ENCODE results near the gene FLVCR2. TPM values are rescaled to one million over a fixed set of nuclear protein-coding genes. Genes with fewer than 3 reads are reported as not detected.

The FLVCR2 gene
- polyA plus RNA-seq, 1 of the 3 experiments (the other 2 are of a cell fraction), result 0.05 TPM

DNA sequence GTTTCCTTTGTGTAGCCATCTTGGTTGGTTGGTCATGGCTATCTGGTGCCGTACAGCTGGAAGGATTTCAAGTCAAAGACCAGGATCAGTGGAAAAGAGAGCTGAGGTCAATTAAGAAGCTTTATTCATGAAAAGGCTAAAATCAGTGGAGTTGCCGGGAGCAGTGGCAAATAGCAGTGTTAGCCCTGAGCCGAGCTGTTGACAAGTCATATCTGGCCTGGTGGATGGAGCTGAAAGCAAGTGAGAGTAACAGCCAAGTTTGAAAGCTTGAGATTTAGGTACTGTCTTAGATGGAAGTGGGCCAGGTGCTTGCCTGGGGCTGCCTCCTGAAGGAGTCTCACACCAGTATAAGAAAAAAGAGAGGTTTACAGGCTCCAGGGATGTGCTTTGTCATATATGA is 47.2 kb upstream of the FLVCR2 start:
- Histone ChIP-seq H3K4me3 (ENCODE audit: low read depth in 2 of 2, low read length in 1 of 2) (no peak overlapping the region), H3K4me1 (ENCODE audit: control insufficient read depth in 1 of 2, insufficient read depth in 2 of 2, low read depth in 1 of 2, low read length in 1 of 2) (peaks cover 0 to 9% of the 10 kb centered on the region in 2 experiments; a peak in 1 of 4 replicates), H3K4me2 (no peak overlapping the region), H3K9me2 (no peaks in the 10 kb centered on the region), H4K20me1 (ENCODE audit: insufficient read depth) (no peaks in the 10 kb centered on the region), H3K9me3 (no peaks in the 10 kb centered on the region), H3F3A (replicated peaks; ENCODE audit: insufficient read depth) (peaks cover 6% of the 10 kb centered on the region), H3K27me3 (ENCODE audit: insufficient read depth) (no peaks in the 10 kb centered on the region), H3K79me2 (ENCODE audit: insufficient read depth) (no peaks in the 10 kb centered on the region), H3K9ac (no peak overlapping the region), H2AFZ (ENCODE audit: low read depth) (no peak overlapping the region), H3K27ac (ENCODE audit: low read depth in 2 of 2, low read length in 1 of 2) (no peak overlapping the region), H3K36me3 (replicated peaks in 1 of 2; ENCODE audit: control insufficient read depth in 1 of 2, insufficient read depth in 2 of 2, low read length in 1 of 2) (no peaks in the 10 kb centered on the region)
- POLR2A ChIA-PET, result no interaction called here
- CTCF ChIA-PET, result interaction anchor here (0.6 to 1.8 kb wide), 3 partner anchors 12 to 1472 kb away, joined by 4 to 5 read pairs (median 4); no protein-coding TSS in a partner anchor
- no peak for DNase-seq
- 87% methylated on average over 3 of the region's 3 CpGs for WGBS (ENCODE audit: low lambda C conversion rate)
- TF ChIP-seq TAF1 (IDR thresholded peaks at IDR 0.05; ENCODE audit: borderline replicate concordance, low read depth, low read length), result no peak
- no peak for TF ChIP-seq JUND (IDR thresholded peaks at IDR 0.05)
- no peak for TF ChIP-seq MEF2A (IDR thresholded peaks at IDR 0.05; ENCODE audit: borderline replicate concordance, low read depth)
- TF ChIP-seq, protein P1, sequence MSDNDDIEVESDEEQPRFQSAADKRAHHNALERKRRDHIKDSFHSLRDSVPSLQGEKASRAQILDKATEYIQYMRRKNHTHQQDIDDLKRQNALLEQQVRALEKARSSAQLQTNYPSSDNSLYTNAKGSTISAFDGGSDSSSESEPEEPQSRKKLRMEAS (IDR thresholded peaks at IDR 0.05; ENCODE audit: low read depth), result no peak
- TF ChIP-seq, protein P2, sequence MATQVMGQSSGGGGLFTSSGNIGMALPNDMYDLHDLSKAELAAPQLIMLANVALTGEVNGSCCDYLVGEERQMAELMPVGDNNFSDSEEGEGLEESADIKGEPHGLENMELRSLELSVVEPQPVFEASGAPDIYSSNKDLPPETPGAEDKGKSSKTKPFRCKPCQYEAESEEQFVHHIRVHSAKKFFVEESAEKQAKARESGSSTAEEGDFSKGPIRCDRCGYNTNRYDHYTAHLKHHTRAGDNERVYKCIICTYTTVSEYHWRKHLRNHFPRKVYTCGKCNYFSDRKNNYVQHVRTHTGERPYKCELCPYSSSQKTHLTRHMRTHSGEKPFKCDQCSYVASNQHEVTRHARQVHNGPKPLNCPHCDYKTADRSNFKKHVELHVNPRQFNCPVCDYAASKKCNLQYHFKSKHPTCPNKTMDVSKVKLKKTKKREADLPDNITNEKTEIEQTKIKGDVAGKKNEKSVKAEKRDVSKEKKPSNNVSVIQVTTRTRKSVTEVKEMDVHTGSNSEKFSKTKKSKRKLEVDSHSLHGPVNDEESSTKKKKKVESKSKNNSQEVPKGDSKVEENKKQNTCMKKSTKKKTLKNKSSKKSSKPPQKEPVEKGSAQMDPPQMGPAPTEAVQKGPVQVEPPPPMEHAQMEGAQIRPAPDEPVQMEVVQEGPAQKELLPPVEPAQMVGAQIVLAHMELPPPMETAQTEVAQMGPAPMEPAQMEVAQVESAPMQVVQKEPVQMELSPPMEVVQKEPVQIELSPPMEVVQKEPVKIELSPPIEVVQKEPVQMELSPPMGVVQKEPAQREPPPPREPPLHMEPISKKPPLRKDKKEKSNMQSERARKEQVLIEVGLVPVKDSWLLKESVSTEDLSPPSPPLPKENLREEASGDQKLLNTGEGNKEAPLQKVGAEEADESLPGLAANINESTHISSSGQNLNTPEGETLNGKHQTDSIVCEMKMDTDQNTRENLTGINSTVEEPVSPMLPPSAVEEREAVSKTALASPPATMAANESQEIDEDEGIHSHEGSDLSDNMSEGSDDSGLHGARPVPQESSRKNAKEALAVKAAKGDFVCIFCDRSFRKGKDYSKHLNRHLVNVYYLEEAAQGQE (IDR thresholded peaks at IDR 0.05; ENCODE audit: low read depth, low read length), result no peak
- TF ChIP-seq NRF1 (IDR thresholded peaks at IDR 0.05; ENCODE audit: low read depth, low read length), result no peak

DNA sequence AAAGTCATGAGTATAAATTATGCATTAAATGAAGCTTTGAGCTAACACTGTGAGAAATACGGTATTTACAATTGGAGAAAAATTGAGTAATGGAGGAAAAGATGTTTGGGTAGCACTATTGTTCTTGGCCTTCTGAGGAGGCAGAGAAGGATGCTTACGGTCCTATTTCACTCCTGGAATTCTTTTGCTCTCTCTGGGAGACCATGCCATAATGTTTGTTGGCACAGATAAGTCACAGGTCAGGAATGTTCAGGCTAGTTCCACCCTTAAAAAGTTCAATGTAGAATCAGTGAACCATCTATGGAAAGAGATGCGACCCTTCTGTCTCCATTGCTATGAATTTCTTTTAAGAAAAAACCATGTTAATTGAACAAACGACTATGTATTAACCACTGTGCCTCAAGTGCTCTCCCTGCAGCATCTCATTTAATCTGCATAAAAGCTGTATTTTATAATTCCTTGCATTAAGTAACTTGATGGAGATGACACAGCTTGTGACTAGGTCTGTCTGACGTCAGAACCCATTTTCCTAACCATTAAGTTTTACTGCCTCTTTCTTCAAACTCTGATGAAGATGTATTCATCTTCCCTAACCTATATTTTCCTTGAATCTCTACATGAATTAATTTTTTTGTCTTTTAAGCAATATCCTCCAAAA is 46.6 kb upstream of the FLVCR2 start:
- H3K4me3 ChIP-seq (ENCODE audit: low read depth in 2 of 2, low read length in 1 of 2), result no peak overlapping the region
- H3K4me1 ChIP-seq (ENCODE audit: control insufficient read depth in 1 of 2, insufficient read depth in 2 of 2, low read depth in 1 of 2, low read length in 1 of 2), result peaks cover 0 to 9% of the 10 kb centered on the region in 2 experiments; a peak in 1 of 4 replicates
- H3K9me2 ChIP-seq, result no peaks in the 10 kb centered on the region
- DNase-seq, result no peak
- H3K36me3 ChIP-seq (replicated peaks in 1 of 2; ENCODE audit: control insufficient read depth in 1 of 2, insufficient read depth in 2 of 2, low read length in 1 of 2), result no peaks in the 10 kb centered on the region
- TF ChIP-seq, protein P1 (IDR thresholded peaks at IDR 0.05; ENCODE audit: low read depth), result no peak
- TF ChIP-seq, protein P3, sequence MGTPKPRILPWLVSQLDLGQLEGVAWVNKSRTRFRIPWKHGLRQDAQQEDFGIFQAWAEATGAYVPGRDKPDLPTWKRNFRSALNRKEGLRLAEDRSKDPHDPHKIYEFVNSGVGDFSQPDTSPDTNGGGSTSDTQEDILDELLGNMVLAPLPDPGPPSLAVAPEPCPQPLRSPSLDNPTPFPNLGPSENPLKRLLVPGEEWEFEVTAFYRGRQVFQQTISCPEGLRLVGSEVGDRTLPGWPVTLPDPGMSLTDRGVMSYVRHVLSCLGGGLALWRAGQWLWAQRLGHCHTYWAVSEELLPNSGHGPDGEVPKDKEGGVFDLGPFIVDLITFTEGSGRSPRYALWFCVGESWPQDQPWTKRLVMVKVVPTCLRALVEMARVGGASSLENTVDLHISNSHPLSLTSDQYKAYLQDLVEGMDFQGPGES (IDR thresholded peaks at IDR 0.05; ENCODE audit: low read depth, low read length), result no peak
- TF ChIP-seq FOSL2 (IDR thresholded peaks at IDR 0.05; ENCODE audit: borderline replicate concordance, low read depth) (no peak), GATA2 (CRISPR knock-in tag; IDR thresholded peaks at IDR 0.05) (no peak), YY1 (IDR thresholded peaks at IDR 0.05; ENCODE audit: low read depth) (no peak), SMC3 (IDR thresholded peaks at IDR 0.05; ENCODE audit: low read depth, low read length) (no peak), FOXJ3 (CRISPR knock-in tag; IDR thresholded peaks at IDR 0.05) (no peak), SIN3A (IDR thresholded peaks at IDR 0.05; ENCODE audit: borderline replicate concordance, low read depth, low read length) (no peak), TCF12 (IDR thresholded peaks at IDR 0.05) (no peak)
- TF ChIP-seq, protein P4, sequence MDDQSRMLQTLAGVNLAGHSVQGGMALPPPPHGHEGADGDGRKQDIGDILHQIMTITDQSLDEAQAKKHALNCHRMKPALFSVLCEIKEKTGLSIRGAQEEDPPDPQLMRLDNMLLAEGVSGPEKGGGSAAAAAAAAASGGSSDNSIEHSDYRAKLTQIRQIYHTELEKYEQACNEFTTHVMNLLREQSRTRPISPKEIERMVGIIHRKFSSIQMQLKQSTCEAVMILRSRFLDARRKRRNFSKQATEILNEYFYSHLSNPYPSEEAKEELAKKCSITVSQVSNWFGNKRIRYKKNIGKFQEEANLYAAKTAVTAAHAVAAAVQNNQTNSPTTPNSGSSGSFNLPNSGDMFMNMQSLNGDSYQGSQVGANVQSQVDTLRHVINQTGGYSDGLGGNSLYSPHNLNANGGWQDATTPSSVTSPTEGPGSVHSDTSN (IDR thresholded peaks at IDR 0.05), result no peak
- H3F3A ChIP-seq (replicated peaks; ENCODE audit: insufficient read depth), result peaks cover 6% of the 10 kb centered on the region
- WGBS (ENCODE audit: low lambda C conversion rate), result 43% methylated on average over 5 of the region's 5 CpGs
- ChIA-PET POLR2A (no interaction called here), CTCF (interaction anchor here (0.6 to 1.8 kb wide), 3 partner anchors 11 to 1472 kb away, joined by 4 to 5 read pairs (median 4); no protein-coding TSS in a partner anchor)
- no peaks in the 10 kb centered on the region for H3K9me3 ChIP-seq
- H3K4me2 ChIP-seq, result no peak overlapping the region
- H3K9ac ChIP-seq, result no peak overlapping the region
- no peaks in the 10 kb centered on the region for H3K79me2 ChIP-seq (ENCODE audit: insufficient read depth)
- no peaks in the 10 kb centered on the region for H4K20me1 ChIP-seq (ENCODE audit: insufficient read depth)
- no peak overlapping the region for H2AFZ ChIP-seq (ENCODE audit: low read depth)
- no peaks in the 10 kb centered on the region for H3K27me3 ChIP-seq (ENCODE audit: insufficient read depth)
- no peak overlapping the region for H3K27ac ChIP-seq (ENCODE audit: low read depth in 2 of 2, low read length in 1 of 2)

All from SK-N-SH (cell line).